Sciatic nerve (tissue), 2 donors: ENCODE data around the gene HOMEZ. TPM values are rescaled to one million over a fixed set of nuclear protein-coding genes. Genes with fewer than 3 reads are reported as not detected.
A peak's percentile ranks its signal among the peaks of the same experiment; 100 is the strongest.
"Not testable (repeated sequence)": the region's sequence is repeated elsewhere in the genome, so short reads cannot be mapped to it uniquely, and the experiment has no call there.

Source experiments
- ATAC-seq: fragments of 200-7000 bp; cut with Tn5 transposase; one replicate; pipeline ENCODE4 v1.9.1; 2020; ENCODE audit warnings: mild to moderate bottlenecking, moderate library complexity
- DNase-seq: peaks from one replicate; pipeline ENCODE4 v3.0.0-alpha.2; 2020; ENCODE audit warnings: low spot score
- intact Hi-C: fragments of 100-400 bp; cut with DNase I; formaldehyde crosslinking; loops from one replicate; pipeline ENCODE4 v1.14.2; 2022
- total RNA-seq: library from RNA; stranded (reverse); fragmentation: NEBNext Ultra II Directional; extraction: Animal tissue kit (Norgen Biotek cat#: 25700); gene quantifications from one replicate; pipeline ENCODE4 v1.2.1, GENCODE V29; 2021
- donor health status: DM: no; HTN: no; CAD: no.
- donor health status: DM: no; HTN: no; CAD: no.

HOMEZ gene
- total RNA-seq, 1 donor from 2014 or later = 8.3 TPM

DNA sequence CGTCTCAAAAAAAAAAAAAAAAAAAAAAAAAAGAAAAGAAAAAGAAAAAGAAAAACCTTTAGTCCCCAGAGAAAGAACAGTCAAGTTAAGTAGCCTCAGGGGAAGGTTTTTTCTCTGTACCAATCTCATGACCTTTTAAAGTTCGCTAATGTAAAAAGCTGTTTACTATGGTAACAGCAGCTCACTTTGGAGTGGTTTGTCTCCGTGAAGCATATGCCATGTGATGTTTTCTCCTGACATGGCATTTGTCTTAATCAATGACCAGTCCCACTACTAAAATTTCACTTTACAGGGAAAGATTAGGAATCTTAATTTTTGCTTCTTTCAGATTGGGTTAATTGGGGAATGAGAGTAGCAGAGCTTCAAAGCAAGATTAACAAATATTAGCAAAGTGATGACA lies 43.9 kb downstream of the HOMEZ start:
- ATAC-seq (no peak), DNase-seq (no peak)
- intact Hi-C loops = no loop called here

DNA sequence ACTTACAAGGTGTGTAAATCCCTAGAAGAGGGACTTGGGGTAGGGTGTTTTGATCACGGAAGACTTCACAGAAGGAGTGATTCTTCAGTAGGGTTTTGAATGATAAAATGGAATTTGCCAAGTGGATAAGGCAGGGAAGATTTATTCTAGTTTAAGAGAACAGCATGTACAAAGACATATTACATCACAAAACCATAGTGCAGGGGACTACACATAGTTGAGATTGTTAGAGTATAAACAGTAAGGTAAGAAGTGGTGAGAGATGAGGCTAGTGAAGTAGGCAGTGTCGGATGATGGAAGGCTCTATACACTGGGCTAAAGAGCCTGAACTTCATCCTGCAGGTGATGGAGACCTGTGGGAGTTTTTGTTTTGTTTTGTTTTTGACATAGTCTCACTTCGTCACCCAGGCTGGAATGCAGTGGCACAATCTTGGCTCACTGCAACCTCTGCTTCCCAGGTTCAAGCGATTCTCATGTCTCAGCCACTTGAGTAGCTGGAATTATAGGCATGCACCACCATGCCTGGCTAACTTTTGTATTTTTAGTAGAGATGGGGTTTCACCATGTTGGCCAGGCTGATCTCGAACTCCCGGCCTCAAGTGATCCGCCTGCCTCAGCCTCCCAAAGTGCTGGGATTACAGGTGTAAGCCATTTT lies 44.7 kb downstream of the HOMEZ start:
- DNase-seq, ATAC-seq, intact Hi-C loops: not testable (repeated sequence)

DNA sequence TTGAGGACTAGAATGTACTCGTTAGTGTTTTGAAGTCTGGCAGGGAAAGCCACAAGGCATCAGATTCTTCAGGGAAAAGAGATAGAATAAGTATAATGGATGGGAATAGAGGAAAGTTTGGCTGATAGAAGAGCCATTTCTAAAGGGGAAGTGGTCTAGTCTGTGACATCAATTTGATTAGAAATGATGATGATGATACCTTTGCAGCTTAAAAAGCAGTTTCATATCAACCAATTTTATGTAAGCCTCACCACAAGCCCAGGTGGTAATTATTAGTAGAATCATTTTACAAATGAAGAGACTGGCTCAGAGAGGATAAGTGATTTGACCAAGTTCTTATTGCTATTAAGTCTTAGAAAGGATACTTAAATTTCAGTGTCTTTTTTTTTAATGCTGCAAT lies 45.3 kb downstream of the HOMEZ start:
- no peak for ATAC-seq
- DNase-seq = no peak
- intact Hi-C loops = no loop called here

DNA sequence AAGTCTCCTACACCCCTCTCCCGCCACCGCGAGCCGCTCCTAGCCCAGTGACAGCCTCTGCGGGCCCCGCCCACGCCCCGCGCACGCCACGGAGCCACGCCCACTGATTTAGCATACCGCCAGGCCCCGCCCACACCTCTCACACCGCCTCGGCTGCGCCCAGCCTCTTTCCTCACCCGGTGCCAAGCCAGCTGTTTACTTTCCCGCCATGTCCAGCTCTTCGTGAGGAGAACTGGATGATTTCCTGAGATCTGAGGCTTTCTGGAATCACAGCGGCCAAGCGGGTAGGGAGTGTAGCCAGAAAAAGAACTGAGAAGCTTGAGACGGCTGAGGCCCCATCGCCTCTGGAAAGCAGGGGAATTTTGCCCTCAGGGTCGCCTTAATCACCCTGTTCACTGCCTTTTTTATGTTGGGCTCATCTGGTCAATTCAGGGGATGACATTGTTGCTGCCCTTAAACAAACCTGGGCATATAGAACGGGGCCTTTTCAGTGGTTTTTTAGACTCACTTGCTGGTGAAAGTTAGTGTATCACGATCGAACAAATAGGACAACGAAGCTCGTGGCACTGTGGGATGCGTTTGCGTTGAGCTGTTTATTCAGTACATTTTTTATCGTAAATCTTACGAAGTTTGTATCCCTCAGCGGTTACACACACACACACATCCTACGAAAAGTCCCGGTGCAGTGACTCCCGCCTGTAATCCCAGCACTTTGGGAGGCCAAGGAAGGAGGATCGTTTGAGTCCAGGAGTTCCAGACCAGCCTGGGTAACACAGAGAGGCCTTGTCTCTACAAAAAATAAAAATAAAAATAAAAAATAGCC lies 47.9 kb downstream of the HOMEZ start, which contains the start of gene RNF212B:
Gene RNF212B (plus strand): TSS at position 165 of the 823 bp plus-strand sequence. CDS start 2,410 bp downstream, outside the sequence.
- intact Hi-C loops = no loop called here
- peak; percentile 99 for ATAC-seq
- peak; percentile 93 for DNase-seq

DNA sequence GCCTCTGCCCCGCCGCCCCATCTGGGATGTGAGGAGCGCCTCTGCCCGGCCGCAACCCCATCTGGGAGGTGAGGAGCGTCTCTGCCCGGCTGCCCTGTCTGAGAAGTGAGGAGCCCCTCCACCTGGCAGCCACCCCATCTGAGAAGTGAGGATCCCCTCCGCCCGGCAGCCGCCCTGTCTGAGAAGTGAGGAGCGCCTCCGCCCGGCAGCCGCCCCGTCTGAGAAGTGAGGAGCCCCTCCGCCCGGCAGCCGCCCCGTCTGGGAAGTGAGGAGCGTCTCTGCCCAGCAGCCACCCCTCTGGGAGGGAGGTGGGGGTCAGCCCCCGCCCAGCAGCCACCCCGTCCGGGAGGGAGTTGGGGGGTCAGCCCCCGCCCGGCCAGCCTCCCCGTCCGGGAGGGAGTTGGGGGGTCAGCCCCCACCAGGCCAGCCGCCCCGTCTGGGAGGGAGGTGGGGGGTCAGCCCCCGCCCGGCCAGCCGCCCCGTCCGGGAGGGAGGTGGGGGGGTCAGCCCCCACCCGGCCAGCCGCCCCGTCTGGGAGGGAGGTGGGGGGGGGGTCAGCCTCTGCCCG lies 53.6 kb downstream of the HOMEZ start:
- intact Hi-C loops, ATAC-seq, DNase-seq: not testable (repeated sequence)

DNA sequence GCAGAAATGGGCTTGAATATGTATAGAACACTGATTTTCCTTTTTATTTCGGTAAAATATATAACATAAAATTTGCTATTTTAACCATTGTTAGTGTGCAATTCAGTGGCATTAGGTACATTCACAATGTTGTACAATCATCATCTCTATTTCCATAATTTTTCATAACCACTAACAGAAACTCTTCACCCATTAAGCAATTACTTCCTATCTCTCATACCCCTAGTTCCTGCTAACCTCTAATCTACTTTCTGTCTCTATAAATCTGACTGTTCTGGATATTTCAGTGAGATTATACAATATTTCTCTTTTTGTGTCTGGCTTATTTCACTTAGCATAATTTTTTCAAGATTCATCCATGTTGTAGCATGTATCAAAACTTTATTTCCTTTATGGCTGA lies 57.1 kb downstream of the HOMEZ start:
- ATAC-seq = no peak
- DNase-seq = no peak
- intact Hi-C loops = no loop called here

DNA sequence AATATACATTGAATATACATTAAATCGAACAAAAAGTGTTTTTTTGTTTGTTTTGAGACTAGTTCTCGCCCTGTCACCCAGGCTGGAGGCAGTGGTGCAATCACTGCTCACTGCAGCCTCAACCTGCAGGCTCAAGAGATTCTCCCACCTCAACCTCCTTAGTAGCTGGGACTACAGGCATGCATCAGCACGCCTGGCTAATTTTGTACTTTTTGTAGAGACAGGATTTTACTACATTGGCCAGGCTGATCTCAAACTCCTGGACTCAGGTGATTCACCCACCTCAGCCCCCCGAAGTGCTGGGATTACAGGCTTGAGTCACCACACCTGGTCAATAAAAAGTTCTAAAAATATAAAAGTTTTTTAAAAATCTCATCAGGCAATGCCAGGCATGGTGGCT lies 58.4 kb downstream of the HOMEZ start:
- no peak for ATAC-seq
- intact Hi-C loops = no loop called here
- DNase-seq = no peak

DNA sequence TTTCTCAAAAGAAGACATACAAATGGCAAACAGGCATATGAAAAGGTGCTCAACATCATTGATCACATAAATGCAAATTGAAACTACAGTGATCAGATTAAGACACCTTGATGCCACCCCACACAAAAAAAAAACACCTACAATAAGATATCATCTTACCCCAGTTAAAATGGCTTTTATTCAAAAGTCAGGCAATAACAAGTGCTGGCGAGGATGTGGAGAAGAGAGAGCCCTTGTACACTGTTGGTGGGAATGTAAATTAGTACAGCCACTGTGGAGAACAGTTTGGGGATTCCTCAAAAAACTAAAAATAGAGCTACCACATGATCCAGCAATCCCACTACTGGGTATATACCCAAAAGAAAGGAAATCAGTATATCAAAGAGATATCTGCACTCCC lies 61.0 kb downstream of the HOMEZ start:
- ATAC-seq, intact Hi-C loops, DNase-seq: not testable (repeated sequence)

Other genes with a start within 250 kb of the HOMEZ start
- not detected for gene PSMB11, start 243.9 kb downstream of the HOMEZ start, total RNA-seq
- 6.5 TPM for gene CDH24, start 228.6 kb downstream of the HOMEZ start, total RNA-seq
- gene ACIN1, start 191.0 kb downstream of the HOMEZ start, total RNA-seq = 166 TPM
- 32.2 TPM for gene C14orf119, start 190.6 kb downstream of the HOMEZ start, total RNA-seq
- not detected for gene CIROP, start 181.1 kb downstream of the HOMEZ start, total RNA-seq
- 0.31 TPM for gene CEBPE, start 166.9 kb downstream of the HOMEZ start, total RNA-seq
- 15.0 TPM for gene SLC7A8, start 102.5 kb downstream of the HOMEZ start, total RNA-seq
- gene RNF212B, start 48.2 kb downstream of the HOMEZ start, total RNA-seq = not detected
- gene PPP1R3E, start 16.7 kb upstream of the HOMEZ start, total RNA-seq = 24.0 TPM
- gene BCL2L2, start 20.7 kb upstream of the HOMEZ start, total RNA-seq = 56.5 TPM
- 135 TPM for gene PABPN1, start 35.3 kb upstream of the HOMEZ start, total RNA-seq
- gene SLC22A17, start 66.8 kb upstream of the HOMEZ start, total RNA-seq = 67.3 TPM
- gene EFS, start 79.0 kb upstream of the HOMEZ start, total RNA-seq = 46.6 TPM
- not detected for gene IL25, start 86.7 kb upstream of the HOMEZ start, total RNA-seq
- 75.3 TPM for gene CMTM5, start 90.9 kb upstream of the HOMEZ start, total RNA-seq
- not detected for gene MYH6, start 122.1 kb upstream of the HOMEZ start, total RNA-seq
- 0.18 TPM for gene MYH7, start 149.5 kb upstream of the HOMEZ start, total RNA-seq
- 41.1 TPM for gene NGDN, start 183.6 kb upstream of the HOMEZ start, total RNA-seq